Dedifferentiated amniotic fluid mesenchymal stem cell (primary cell): Measurements from ENCODE around the gene RPH3AL.
"Not testable (repeated sequence)": the region's sequence is repeated elsewhere in the genome, so short reads cannot be mapped to it uniquely, and the experiment has no call there.

Source experiments
- DNase-seq: peaks from one replicate; pipeline ENCODE4 v3.0.0-alpha.2; 2016; ENCODE audit errors: extremely low spot score

The RPH3AL gene

DNA sequence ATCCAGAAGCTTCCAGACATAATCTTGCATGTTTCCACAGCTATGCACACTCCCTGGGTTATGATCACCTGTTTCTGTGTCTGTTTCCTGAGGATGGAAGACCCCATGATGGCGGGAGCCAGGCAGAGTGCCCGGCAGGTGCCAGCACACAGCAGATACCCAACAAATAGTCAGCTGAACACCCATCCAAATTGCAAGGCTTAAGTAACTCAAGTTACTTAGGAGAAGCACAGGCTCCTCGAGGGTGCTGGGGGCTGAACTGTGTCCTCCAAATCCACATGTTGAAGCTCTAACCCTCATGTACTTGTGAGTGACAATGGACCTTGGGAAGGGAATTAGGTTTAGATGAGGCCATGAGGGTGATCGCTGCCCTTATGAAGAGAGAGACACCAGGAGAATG, 91.7 kb downstream of the RPH3AL start:
- DNase-seq, result no peak

DNA sequence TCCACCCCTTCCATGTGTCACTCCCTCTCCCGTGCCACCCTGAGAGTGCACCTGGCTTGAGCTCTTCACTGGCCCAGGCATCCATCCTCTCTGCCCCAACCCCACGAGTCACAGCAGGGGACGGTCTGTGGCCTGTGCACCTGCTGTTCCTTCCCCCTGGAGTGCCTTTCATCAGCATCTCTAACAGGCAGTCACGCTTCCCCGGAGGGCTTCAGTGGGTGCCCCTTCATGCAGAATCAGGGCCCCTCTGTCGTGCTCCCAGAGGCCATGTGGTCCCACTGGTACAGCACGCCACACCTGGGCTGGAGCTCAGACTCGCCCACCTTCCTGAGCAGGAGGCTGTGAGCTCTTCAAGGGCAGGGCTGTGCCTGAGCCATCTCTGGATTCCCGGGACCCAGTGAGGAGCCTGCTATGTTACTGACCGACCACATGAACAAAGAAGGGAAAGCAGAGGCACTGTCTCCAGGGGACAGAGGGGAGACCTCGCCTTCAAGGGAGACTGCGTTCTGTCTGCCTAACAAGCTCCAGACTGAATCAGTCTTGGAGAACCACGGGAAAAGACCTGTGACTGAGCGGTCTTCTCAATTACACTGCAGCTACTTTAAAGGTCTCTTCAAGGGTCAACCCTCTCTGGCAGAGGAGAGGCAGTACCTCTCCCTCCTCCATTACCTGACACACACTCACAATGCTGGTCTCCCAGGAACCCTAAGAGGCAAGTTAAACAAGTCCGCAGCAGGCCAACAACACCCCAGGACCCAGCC, 92.4 kb downstream of the RPH3AL start:
- no peak for DNase-seq

DNA sequence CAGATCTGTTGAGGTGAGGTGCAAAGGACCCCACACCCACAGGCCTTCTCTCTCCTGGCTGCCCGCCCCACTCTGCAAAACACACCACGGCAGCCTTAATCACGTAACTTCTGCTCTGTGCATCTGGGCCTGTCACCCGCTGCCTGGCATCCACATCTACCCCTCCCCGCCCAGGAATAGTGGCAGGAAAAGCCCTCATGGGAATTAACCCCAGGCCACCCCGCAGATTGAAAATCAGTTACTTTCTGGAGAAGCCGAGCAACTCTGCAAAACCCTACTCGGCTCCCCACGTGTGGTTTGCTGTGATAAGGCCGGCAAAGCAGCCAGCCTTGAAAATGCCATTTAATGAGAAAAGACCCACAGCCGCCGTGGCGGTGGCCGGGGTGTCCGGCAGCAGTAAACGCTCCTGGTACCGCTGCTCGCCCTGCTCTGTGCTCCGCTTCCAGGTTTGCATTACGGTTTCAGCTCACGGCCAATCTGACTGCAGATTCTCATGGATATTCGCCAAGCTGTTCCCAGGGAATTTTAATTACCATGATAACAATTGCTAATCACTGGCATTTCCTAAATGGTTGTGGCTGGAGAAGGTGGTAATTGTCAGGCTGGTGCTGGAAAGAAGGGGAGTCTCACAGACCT, 93.1 kb downstream of the RPH3AL start:
- no peak for DNase-seq

DNA sequence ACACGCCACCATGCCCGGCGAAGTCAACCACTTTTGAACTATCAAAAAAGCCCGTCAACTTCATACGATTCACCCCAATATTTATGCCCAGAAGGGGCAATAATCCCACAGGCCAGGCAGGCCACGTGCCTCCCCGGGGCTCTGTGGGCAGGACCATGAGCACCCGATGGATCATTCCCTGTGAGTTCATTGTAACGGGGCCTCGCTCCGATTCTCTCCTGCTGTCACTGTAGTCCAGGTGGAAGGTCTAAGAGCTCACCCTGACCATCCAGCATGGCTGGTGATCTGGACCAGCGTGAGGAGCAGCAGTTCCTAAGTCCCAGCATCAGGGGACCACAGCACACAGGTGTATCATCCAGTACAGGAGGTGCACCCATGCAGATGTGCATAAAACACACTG, 93.7 kb downstream of the RPH3AL start:
- no peak for DNase-seq

DNA sequence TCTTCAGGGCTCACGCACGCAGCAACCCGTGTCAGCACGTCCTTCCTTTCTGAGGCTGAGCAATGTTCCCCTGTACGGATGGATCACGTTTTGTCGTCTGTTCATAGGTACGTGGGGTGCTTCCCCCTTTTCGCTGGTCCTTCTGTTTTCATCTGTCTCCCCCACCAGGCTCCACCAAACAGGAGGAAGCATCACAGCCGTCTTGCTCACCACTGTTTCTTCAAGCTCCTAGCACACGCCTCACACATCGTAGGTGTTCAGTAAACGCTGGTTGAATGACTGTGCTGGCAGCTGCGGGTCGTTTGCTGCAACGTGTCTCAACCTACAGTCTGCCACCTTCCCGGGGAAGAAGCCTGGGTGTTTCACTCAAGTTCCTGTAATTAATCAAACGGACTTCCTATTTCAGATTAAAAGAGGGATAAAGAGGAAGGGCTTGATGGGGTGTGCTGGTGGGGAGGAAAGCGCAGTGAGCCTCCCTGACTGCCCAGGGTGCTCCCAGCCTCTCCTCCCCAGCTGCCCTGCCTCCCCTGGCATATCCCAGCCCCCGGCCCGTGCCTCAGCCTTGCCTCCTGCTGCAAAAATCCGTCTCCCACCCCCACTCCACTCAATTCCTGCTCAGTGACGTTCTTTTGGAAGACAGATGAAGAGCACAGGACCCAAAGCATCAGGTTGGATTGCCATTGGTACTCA, 94.4 kb downstream of the RPH3AL start:
- no peak for DNase-seq

DNA sequence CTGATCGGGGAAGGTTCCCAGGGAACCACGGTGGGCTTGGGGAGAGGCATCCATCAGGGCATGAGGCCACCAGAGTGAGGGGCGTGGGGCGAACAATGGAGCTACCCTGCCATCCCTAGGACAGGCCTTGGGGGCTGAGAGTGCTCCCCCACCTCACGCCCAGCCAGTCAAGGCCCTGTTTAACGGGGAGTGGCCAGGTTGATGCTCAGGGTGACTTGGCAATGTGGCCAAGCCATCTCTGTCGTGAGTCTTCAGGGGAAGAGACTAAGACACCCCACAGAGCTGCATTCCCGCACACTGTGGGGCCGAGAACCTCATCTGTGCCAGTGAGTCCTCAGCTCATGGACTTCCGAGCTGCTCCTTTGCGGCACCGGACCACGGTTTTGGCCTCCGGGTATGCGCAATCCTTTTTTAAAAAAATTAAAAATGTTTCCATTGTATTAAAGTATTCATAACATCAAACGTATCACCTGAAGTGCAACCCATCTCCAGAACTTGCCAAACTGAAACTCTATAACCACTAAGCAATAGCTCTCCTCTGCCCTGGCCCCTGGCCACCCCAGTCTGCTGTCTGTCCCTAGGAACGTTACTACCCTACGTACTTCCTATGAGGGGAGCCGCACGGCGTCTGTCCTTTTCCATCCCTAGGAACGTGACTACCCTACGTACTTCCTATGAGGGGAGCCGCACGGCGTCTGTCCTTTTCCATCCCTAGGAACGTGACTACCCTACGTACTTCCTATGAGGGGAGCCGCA, 99.3 kb downstream of the RPH3AL start:
- DNase-seq, result no peak

DNA sequence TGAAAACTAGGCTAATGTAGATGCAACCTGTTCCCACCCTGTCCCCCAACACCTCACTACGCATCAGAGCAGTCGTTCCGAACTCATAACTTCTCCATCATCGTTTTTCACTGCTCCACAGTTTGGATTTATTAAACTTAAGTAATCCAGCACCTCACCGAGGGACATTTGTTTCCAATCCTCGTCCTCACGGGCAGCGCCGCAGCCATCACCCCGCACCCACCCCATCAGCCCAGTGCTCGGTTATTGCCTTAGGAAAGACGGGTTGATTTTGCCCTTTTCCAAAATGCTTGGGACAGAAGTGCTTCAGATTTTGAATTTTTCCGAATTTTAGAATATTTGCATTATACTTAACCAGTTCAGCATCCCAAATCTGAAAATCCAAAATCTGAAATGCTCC, 100.2 kb downstream of the RPH3AL start:
- DNase-seq, result no peak

DNA sequence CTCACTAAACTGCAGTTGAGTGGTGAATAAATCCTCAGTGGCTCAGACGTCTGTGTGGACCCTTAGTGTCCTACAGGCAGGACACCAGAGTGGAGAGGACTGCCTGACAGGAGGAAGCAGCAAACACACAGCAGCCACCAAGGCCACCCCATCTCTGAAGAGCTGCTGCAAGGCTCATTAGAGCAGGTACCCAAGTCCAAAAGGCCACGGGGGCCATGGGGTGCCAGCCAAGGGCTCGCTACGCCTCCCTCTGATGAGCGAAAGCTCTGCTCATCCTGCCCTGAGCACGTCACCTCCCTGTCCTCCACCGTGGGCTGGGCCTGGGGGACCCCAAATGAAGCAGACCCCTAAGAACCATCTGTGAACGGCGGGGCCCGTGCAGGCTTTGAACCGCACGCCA, 101.1 kb downstream of the RPH3AL start:
- DNase-seq, result no peak

DNA sequence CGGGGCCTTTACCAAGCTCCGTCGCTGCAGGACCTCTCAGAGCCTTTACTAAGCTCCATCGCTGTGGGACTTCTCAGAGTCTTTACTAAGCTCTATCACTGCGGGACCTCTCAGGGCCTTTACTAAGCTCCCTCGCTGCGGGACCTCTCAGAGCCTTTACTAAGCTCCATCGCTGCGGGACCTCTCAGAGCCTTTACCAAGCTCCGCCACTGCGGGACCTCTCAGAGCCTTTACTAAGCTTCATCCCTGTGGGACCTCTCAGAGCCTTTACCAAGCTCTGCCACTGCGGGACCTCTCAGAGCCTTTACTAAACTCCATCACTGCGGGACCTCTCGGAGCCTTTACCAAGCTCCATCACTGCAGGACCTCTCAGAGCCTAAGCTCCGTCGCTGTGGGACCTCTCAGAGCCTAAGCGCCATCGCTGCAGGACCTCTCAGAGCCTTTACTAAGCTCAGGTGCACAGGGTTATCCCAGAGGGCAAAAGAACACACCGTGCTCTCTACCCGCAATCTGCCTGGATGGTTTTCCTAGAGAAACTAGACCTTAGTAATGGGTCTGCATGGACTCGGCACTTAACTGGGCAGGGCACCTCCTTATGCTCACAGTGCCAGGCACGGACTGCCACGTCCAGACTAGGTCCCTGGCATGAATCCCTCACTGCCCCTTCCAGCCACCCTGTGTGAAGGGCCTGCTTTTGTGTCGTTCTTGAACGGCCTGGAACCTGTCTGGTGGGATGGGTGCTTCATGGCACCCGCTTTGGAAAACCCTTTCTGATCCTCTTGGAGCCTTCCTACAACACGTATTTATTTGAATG, 101.9 kb downstream of the RPH3AL start:
- DNase-seq, result no peak

DNA sequence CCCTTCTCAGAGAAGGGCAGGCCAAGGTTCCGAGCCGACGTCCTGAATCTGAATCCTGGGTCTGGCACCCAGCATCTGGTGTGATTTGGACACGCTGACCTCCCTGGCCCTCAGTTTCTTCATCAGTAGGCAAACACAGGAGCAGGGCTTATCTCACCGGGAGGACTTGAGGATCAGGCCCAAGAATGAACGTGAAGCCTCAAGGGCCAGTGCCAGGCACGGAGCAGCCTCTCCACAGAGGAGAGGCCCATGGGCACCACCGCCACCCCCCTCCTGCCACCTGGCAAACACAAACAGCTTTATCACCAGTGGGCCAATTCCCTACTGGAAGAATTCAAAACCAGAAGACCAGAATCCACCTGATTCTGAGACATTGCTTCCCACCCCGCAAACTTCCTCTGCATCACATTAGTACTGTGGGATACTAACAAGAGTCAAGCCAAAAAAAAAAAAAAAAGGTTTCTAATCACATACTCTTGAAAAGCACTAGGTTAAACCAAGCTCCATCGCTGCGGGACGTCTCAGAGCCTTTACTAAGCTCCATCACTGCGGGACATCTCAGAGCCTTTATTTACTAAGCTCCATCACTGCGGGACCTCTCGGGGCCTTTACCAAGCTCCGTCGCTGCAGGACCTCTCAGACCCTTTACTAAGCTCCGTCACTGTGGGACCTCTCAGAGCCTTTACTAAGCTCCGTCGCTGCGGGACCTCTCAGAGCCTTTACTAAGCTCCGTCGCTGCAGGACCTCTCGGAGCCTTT, 103.2 kb downstream of the RPH3AL start:
- DNase-seq, result no peak

DNA sequence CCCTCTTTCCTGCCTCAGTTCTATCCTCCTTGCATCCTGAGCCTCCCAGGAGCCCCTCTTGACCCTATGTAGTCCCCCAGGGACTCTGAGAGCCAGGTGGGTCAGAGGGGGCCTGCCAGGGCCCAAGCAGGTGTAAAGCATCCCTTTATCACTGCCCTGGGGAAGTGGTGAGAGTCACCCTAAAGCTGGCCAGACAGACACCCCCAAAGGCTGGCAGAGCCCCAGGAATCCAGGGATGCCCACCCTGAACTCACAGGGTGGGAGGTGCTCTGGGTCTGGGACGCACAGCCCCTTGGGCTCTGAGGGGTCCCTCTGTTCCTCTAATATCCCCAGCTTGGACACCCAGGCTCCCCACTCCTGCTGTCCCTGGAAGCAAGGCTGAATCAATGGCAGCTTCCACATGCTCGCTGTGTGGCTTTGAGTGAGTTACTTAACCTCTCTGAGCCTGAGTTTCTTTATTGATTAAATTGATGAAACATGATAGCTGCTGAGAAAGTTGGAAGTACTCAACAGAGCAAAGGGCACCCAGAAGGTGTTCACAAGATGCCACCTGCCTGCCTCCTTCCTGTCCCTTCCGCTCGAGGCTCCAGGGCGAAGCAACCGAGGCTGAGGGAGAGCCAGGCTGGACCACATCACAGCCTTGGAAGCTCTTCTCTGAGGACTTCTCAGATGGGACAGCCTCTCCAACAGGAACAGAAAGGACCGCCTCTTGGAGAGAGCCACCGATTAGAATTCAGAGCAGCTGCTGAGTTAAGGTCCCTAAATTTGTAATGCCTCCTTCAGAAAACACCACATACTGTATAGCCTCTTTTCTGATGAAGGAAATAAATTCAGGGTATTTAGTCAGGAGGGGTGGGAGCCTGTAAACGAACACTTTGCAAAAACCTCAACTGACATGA, 104.0 kb downstream of the RPH3AL start:
- no peak for DNase-seq

DNA sequence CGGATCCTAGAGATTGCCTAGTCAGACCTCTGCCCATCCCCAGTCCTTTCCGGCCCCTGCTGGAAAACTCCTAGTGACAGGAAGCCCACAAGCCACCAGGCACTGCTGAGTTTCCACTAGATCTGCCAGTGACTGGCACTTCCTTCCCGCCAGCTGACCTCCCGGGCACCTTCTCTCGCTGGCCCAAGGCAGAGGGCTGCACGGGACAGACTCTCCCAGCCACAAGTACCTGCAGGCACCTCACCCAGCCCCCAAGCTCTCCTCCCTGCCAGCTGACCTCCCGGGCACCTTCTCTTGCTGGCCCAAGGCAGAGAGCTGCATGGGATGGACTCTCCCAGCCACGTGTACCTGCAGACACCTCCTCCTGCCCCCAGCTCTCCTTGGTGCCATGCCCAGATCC, 104.8 kb downstream of the RPH3AL start:
- no peak for DNase-seq

DNA sequence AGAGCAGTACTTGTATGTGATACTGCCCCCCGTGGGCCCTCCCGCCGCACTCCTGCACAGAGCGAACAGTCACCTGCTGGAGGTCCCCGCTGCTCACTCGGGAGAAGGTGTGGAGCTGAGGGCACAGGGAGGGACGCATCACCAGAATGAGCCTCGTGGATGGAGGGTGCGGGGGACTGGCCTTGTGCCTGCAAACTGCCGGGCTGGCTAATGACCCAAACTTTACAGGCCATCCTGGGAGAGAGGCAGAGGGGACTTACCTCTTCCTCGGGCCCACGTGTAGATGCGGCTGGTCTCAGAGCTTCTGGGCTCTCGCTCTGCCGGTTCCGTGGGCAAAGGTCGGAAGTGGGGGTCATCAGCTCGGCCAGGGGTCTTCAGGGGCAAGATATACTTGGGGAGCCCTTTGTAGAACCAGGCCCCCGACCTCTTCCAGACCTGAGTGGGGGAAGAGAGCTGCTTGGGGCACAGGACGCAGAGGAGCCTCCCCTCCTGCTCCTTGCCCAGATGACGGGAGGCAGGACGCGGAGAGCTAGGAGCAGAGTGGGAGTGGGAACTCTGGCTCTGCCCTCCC, 105.7 kb downstream of the RPH3AL start:
- DNase-seq, result no peak

DNA sequence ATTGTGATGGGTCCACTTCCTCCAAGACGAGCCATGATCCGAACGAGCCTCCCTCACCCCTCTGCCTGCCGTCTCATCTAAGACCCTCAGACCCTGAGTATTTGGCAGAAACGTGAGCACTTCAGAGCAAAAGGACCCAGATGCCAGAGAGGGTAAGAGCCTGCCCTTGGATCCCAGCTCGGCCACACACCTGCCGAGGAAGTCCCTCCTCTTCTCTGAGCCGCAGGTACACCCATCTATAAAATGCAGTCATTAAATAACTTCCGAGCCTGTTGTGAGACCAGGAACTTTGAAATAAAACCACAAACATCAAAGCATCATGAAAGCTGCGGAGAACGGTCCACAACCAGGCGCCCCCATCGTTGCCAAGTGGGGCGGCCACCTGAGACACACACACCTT, 106.4 kb downstream of the RPH3AL start:
- no peak for DNase-seq

DNA sequence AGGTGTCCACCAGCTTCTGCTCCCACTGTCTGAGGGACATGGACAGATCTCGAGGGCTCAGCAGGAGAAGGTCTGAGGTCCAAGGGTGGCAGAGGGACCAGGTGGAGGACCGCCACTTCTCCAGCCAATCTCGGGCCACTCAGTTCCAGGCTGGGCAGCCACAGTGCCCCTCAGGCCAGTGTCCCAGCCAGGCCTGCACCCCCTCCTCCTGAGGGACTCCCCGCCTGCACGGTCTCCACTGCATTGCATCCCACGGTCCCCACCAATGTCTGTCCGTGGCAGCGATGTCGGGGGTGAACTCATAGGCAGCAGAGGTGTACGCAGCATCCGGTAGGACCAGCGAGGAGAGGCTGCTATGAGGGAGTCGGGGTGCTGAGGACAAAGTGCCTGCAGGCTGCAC, 107.0 kb downstream of the RPH3AL start:
- DNase-seq, result no peak

DNA sequence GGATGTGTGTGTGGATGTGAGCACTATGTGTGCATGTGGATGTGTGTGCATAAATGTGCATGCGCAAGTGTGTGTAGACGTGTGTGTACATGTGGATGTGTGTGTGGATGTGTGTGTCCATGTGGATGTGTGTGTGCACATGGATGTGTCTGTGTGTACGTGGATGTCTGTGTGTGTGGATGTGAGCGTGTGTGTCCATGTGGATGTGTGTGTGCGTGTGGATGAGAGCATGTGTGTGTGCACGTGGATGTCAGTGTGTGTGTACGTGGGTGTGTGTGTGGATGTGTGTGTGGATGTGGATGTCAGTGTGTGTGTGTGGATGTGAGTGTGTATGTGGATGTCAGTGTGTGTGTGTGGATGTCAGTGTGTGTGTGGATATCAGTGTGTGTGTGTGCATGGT, 107.6 kb downstream of the RPH3AL start:
- DNase-seq, result no peak

DNA sequence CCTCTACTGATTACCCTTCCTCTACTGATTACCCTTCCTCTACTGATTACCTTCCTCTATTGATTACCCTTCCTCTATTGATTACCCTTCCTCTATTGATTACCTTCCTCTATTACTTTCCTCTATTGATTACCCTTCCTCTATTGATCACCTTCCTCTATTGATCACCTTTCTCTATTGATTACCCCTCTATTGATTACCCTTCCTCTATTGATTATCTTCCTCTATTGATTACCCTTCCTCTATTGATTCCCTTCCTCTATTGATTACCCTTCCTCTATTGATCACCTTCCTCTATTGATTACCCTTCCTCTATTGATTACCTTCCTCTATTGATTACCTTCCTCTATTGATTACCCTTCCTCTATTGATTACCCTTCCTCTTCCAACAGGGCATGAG, 108.7 kb downstream of the RPH3AL start:
- DNase-seq, result not testable (repeated sequence)

DNA sequence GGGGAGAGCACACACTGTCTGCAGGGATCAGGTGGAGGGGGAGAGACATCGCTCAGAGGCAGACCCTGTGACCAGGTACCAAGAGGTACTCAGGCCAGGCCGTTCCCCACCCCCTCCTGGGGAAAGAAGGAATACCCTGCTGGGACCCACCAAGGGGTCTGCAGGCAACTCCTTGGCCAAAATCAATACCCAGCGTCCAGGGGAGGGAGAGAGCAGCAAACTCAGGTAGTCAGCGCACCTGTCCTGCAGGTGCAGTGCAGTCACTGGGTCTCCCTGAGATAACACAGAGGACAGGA, 113.7 kb downstream of the RPH3AL start:
- DNase-seq, result no peak

DNA sequence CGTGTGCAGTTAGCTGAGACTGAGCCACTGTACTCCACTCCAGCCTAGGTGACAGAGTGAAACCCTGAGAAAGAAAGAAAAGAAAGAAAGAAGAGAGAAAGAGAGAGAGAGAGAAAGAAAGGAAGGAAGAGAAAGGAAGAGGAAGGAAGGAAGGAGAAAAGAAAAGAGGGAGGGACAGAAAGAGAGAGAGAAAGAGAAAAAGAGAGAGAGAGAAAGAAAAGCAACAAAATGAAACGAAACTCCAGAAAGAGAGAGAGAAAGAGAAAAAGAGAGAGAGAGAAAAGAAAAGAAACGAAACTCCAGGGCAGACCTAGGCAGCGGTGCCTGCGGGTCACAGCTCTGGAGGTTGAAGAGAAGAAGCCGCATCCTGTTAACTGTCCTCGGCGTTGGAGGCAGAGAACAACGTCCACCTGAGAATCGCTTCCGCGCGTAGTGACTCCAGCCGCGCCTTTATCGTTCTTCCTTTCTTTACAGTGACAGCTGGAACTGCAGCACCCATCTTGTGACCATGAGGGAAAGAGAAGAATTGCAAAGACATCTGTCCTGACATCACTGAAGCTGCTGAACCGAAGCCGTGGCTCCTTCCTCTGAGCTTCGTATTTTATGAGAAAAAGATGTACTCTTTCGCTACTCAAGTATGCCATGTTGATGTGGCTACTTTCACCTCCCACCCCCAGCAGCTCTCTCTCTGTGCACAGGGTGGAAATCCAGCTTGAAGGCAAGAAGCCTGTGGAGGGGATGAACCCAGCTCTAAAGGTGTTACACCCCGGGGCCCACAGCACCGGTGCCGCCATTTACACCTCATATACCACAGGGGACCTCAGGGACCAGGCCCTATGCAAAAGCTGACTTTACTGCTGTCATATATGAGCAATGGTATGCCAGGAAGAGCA, 114.3 kb downstream of the RPH3AL start:
- DNase-seq, result no peak
